C4-2B (cell line): ENCODE measurements around the gene EPB41L5.

ENCODE experiments used
- H3K27ac ChIP-seq: fragments of 450-650 bp; 2 replicates; pipeline ENCODE4 v1.5.1; 2017
- ZFX ChIP-seq: fragments of 450-650 bp; IDR thresholded peaks from 2 replicates; pipeline ENCODE4 v1.6.1; 2017
- TF ChIP-seq, protein P1 (sequence below): fragments of 450-650 bp; conservative IDR thresholded peaks from 2 replicates; pipeline ENCODE4 v1.5.1; 2017; ENCODE audit warnings: mild to moderate bottlenecking

EPB41L5 gene

DNA sequence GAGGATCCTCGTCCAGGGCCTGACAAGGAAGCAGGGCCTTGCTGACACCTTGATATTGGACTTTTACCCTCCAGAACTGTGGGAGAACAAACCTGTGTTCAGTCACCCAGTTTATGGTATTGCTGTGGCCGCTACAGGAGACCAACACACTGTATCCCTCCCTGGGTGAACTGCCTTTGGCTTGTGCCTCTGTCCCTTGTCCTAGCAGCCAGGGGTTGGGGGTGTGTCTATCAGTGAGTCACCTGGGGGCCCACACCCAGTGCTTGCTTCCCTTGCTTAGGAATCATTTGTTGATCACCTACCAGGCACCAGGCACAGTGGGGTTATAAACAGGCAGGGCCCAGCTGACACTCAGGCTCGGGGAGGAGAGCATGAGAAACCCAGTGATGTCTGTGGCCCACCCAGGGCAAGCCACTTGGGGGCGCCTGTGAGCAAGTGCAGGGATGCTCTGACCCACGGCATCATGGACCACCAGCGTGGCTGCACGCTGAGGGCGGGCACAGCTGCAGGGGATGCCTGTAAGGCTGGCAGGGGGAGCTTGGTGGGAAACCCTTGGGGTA, 193.2 kb downstream of the EPB41L5 start:
- TF ChIP-seq, protein P1, sequence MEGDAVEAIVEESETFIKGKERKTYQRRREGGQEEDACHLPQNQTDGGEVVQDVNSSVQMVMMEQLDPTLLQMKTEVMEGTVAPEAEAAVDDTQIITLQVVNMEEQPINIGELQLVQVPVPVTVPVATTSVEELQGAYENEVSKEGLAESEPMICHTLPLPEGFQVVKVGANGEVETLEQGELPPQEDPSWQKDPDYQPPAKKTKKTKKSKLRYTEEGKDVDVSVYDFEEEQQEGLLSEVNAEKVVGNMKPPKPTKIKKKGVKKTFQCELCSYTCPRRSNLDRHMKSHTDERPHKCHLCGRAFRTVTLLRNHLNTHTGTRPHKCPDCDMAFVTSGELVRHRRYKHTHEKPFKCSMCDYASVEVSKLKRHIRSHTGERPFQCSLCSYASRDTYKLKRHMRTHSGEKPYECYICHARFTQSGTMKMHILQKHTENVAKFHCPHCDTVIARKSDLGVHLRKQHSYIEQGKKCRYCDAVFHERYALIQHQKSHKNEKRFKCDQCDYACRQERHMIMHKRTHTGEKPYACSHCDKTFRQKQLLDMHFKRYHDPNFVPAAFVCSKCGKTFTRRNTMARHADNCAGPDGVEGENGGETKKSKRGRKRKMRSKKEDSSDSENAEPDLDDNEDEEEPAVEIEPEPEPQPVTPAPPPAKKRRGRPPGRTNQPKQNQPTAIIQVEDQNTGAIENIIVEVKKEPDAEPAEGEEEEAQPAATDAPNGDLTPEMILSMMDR = peak; percentile 55
- TF ChIP-seq ZFX = no peak
- no peak overlapping the region for H3K27ac ChIP-seq

DNA sequence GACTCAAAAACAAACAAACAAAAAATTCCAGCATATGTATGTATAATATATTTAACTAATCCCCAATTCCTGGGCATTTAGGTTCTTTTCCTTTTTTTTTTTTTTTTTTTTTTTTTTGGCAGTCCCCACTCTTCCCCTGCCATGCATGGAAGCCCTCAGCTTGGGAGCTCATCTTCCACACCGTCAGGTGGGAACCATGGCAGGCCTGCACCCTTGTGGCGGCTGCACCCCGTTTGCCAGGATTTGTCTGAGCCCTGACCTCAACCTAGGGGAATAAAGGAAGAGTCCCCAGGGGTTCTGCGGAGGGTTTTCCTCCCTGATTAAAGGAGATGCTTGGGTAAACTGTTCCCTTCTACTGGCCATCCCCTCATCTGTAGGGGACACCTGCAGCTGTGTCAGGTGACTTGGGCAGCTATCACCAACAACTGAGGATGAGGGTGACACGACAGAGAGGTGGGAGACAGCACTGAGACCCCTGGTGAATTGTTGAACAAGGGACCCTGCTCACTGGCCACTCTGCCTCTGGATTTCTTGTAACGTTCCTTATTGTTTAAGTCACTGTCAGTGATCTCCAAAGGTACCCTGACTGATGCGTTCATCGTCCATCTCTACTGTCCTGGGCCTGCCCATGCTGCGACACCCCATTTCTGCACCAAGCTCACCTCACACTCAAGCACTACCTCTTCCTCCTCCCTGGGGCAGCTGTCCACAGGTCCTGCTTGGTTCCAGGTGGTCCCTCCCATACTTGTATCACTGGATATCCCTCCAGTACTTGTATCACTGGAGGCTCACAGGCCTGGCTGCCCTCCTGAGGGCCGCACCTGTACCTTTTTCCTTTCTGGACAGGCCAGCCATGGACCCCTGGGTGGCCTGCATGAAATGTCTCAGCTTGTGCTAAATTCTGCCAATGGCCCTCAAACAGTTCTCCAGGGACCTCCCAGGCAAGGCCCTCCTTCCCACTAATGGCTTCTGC, 195.8 kb downstream of the EPB41L5 start:
- no peak overlapping the region for H3K27ac ChIP-seq
- TF ChIP-seq ZFX = no peak
- TF ChIP-seq, protein P1 = no peak

DNA sequence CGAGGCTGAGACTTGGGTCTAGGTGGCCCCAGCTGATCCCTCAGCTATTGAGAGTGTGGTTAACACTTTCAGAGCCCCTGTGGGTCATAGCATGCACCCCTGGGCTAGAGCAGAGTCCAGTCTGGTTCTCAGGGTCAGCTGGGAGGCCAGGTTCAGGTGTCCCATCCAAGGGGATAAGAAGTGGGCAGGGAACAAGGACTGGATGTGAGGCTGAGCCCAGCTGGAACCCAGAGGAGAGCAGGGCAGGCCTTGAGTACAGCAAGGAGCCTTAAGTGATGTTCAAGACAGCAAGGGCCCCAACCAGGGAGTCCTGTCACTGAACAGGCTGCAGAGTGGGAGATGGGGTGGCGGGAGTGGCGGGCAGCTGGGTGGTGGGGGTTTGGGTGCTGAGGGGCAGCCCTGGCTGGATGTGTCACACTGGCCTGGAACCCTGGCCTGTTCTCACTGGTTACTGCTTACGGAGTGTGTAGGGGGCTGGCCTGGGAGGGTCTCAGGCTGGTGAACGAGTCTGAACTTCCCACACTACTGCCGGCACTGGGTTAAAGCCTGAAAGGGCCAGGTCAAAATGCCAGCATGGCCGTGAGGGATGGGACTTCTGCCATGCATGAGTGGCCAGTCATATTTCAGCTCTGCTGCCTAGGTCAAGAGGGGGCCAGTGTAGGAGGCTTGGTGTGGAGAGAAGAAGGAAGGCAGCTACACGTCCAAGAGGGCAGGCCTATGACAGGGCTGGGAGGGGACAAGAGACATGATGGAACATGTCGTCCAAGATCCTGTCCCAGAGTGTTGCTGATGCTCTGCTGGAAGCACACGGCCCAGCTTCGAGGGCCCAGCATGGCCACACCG, 196.8 kb downstream of the EPB41L5 start:
- no peak for TF ChIP-seq ZFX
- no peak overlapping the region for H3K27ac ChIP-seq

- H3K27ac ChIP-seq = no peak overlapping the region
- TF ChIP-seq, protein P1 = no peak
- TF ChIP-seq ZFX = no peak
Observed at GRCh38 chr2:120210270-120210693, 197.4 kb downstream of the EPB41L5 start.

GRCh38 chr2:120218181-120218580, 205.3 kb downstream of the EPB41L5 start:
- TF ChIP-seq ZFX = no peak
- TF ChIP-seq, protein P1 = no peak
- H3K27ac ChIP-seq = no peak overlapping the region

- no peak overlapping the region for H3K27ac ChIP-seq
- TF ChIP-seq, protein P1 = no peak
- TF ChIP-seq ZFX = no peak
Observed at GRCh38 chr2:120219291-120219690, 206.4 kb downstream of the EPB41L5 start.

- H3K27ac ChIP-seq = no peak overlapping the region
- TF ChIP-seq, protein P1 = no peak
- no peak for TF ChIP-seq ZFX
Observed at GRCh38 chr2:120219766-120220165, 206.9 kb downstream of the EPB41L5 start.
